K562 treated with DMSO at 1 percent for 12 hours (cell line): ENCODE data around the gene NBPF1. TPM values are rescaled to one million over a fixed set of nuclear protein-coding genes. Genes with fewer than 3 reads are reported as not detected.

Experiments used
- total RNA-seq: library from RNA; unstranded; fragments of 300-600 nt; gene quantifications from 2 replicates; pipeline ENCODE4 v1.2.3, GENCODE V29; 2022; ENCODE audit not compliant: insufficient read depth

Gene NBPF1
- total RNA-seq: 11.0 and 64.3 TPM in 2 replicates

DNA sequence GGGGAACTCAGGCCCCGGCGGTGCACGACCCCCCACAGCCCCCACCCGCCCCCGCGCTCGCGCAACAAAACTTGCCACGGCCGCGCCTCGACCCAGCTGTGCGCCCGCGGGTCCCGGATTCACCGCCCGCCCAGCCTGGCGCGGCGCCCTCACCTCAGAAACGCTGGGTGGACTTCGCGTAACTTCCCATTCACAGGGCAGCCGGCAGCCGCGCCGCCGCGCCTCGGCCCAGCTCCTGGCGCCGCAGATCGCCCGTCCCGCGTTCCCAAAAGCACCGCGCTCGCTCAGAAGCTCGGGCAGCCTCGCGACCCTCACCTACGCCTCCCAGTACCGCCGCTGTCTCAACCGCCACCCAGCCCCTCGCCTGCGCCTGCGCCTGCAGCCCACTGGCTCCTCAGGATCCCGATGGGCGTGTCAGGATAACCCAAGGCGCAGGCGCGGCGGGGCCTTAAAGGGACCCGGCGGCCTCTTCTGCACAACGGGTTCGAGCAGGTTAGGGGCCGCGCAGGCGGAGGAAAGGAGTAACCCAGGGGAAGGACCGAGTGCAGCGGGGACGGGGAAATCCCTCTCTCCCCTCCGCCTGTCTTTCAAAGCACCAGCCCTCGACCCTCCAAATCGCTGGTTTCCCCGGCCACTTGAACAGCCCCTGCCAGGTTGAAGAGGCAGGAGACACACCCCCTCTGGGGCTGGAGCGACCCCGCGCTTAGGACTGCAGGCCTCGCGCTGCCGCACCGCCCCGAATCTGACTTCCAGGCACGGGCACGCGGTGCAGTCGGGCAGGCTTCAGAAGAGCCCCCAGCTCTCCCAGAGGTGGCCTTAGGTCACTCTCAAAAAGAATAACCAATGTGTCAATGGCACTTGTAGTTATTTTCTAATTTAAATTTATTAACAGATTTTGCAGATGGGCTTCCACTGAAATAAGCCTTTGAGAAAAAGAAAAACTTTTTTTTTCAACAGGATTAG is at the start of gene NBPF1:
NBPF1 (minus strand) TSS at position 380 of the 963 bp plus-strand sequence.

DNA sequence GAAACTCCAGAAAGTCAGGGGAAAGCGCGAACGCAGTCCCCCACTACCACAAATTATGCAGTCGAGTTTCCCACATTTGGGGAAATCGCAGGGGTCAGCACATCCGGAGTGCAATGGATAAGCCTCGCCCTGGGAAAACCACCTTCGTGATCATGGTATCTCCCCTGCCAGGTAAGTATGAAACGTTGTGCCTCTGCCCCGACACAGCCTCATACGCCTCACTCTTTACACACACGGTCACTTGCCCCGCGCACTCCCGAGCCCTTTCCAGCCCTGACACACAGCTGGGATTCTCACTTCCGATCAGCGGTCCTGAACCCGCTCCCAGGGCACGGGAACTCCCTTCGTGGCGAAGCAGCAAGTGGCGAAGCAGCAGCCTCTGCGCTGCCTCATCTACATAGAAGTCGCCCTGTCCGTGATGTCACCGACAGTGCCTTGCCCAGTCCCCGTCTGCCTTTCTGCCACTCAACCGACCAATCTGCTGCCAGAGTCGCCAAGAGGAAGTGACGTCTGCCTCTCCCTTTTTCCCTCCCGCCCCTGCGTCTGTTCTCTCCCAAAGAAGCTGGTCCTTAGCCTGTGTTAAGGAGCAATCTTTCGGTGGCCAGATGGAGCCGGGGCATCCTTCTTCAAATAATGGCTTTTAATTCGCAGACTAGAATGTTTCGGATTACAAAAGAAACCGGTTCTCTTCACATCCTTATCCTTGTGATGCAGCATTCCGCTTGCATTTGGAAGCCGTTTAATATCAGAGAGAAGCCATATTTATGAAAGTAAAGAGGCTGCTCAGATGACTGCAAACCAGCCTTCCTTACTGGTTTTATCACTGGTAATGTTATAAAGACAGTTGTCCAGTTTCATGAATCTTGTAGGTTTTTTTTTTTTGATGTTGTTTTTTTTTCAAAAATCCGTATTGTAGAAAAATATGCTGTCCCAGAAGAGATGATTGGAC is 99.0 kb downstream of the NBPF1 start, which contains the start of gene RNU1-1:
RNU1-1 (minus strand) TSS at position 179 of the 949 bp plus-strand sequence.

Other genes with a start within 250 kb of the NBPF1 start
- gene SZRD1, start 246.3 kb downstream of the NBPF1 start, total RNA-seq: 80.1 and 131 TPM in 2 replicates
- gene SPATA21, start 176.1 kb downstream of the NBPF1 start, total RNA-seq: not detected in 2 replicates
- gene NECAP2, start 172.8 kb downstream of the NBPF1 start, total RNA-seq: 81.0 and 82.1 TPM in 2 replicates
- not detected in 2 replicates for gene RNU1-1, start 99.3 kb downstream of the NBPF1 start, total RNA-seq
- not detected in 2 replicates for gene RNU1-3, start 53.4 kb upstream of the NBPF1 start, total RNA-seq
- gene RNU1-4, start 127.0 kb upstream of the NBPF1 start, total RNA-seq: not detected in 2 replicates